PC-9 (cell line): ENCODE results near the gene EPS8L3. TPM values are rescaled to one million over a fixed set of nuclear protein-coding genes. Genes with fewer than 3 reads are reported as not detected.

Experiments used
- total RNA-seq: library from RNA; stranded (reverse); gene quantifications from 2 replicates; pipeline ENCODE4 v1.2.3, GENCODE V29; 2021

The EPS8L3 gene
- total RNA-seq, 1 experiment from 2014 or later: 1.2 TPM

Other genes starting within 250 kb of the EPS8L3 start
- gene GPR61, start 224.1 kb downstream of the EPS8L3 start, total RNA-seq: not detected in 2 replicates
- gene GNAI3, start 215.3 kb downstream of the EPS8L3 start, total RNA-seq: 7.6 and 10.0 TPM in 2 replicates
- 0.52 and 0.63 TPM in 2 replicates for gene GNAT2, start 144.3 kb downstream of the EPS8L3 start, total RNA-seq
- gene AMPD2, start 144.1 kb downstream of the EPS8L3 start, total RNA-seq: 66.7 and 78.6 TPM in 2 replicates
- gene GSTM4, start 107.8 kb downstream of the EPS8L3 start, total RNA-seq: 38.8 and 52.0 TPM in 2 replicates
- 9.3 and 10.2 TPM in 2 replicates for gene GSTM2, start 95.9 kb downstream of the EPS8L3 start, total RNA-seq
- not detected in 2 replicates for gene GSTM1, start 76.1 kb downstream of the EPS8L3 start, total RNA-seq
- gene GSTM5, start 51.7 kb downstream of the EPS8L3 start, total RNA-seq: not detected in 2 replicates
- 101 and 110 TPM in 2 replicates for gene GSTM3, start 22.9 kb downstream of the EPS8L3 start, total RNA-seq
- 29.8 and 35.2 TPM in 2 replicates for gene CSF1, start 146.9 kb upstream of the EPS8L3 start, total RNA-seq
- 143 and 147 TPM in 2 replicates for gene AHCYL1, start 220.8 kb upstream of the EPS8L3 start, total RNA-seq